GM06990 (cell line): ENCODE data around the gene HMCN1.

Source experiments
- DNase-seq: peaks from one replicate; pipeline ENCODE4 v3.0.0-alpha.2; 2011; ENCODE audit not compliant: insufficient read length; ENCODE audit errors: extremely low read depth
- H3K27me3 ChIP-seq: replicated peaks from 2 replicates; pipeline ENCODE4 v1.6.0; 2011; ENCODE audit warnings: low read length; ENCODE audit not compliant: control insufficient read depth, insufficient read depth
- H3K36me3 ChIP-seq: 2 replicates; pipeline ENCODE4 v1.5.1; 2011; ENCODE audit warnings: low read length; ENCODE audit not compliant: control insufficient read depth, insufficient read depth
- H3K4me3 ChIP-seq: replicated peaks from 2 replicates; pipeline ENCODE4 v1.5.1; 2011; ENCODE audit warnings: low read depth, mild to moderate bottlenecking, control low read depth, low read length
- CTCF ChIP-seq: IDR thresholded peaks from 2 replicates; pipeline ENCODE4 v1.5.1; 2011; ENCODE audit warnings: low read length, control low read depth, mild to moderate bottlenecking, inconsistent platforms; ENCODE audit not compliant: insufficient read depth, poor library complexity, severe bottlenecking

HMCN1 gene

GRCh38 chr1:186014370-186015037 is 280.3 kb downstream of the HMCN1 start:
- no peak for DNase-seq
- no peaks in the 10 kb centered on the region for H3K27me3 ChIP-seq
- no peaks in the 10 kb centered on the region for H3K36me3 ChIP-seq
- TF ChIP-seq CTCF: no peak
- no peak overlapping the region for H3K4me3 ChIP-seq

DNA sequence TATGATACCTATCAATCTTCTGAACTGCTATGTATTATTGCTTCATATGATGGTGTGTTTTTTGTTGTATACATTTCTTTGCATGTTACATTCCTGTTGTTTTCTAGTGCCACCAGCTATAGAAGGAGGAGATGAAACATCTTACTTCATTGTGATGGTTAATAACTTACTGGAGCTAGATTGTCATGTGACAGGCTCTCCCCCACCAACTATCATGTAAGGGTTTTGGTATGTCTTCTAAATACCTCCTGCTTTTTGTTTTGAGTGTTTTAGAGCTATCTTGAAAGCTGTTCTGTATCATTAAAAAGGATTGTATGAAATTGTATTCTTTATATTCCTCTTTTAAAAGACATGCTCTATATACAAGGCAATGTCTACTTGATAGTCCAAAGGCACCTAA is 282.7 kb downstream of the HMCN1 start:
- Histone ChIP-seq H3K27me3 (no peaks in the 10 kb centered on the region), H3K36me3 (no peaks in the 10 kb centered on the region), H3K4me3 (no peak overlapping the region)
- no peak for TF ChIP-seq CTCF
- DNase-seq: no peak

DNA sequence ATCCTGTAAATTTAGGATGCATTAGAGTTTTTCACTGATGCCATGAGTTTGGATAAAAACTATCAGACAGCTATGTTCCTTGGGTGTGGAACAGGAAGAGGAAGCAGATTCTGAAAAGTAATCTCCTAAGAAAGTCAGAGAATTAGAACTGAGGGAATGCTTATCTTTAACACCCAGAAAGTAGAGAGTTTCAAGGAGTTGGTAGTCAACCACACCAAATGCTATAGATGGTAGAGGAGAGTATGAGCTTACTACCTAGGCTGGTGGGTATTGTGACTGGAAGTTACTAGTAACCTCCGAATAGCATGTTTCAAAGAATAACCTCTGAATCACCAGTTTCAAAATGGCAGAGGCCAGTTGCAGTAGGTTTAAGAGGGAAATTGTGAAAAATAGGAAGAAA is 288.0 kb downstream of the HMCN1 start:
- H3K36me3 ChIP-seq: no peaks in the 10 kb centered on the region
- no peaks in the 10 kb centered on the region for H3K27me3 ChIP-seq
- TF ChIP-seq CTCF: no peak
- H3K4me3 ChIP-seq: no peak overlapping the region
- DNase-seq: no peak

DNA sequence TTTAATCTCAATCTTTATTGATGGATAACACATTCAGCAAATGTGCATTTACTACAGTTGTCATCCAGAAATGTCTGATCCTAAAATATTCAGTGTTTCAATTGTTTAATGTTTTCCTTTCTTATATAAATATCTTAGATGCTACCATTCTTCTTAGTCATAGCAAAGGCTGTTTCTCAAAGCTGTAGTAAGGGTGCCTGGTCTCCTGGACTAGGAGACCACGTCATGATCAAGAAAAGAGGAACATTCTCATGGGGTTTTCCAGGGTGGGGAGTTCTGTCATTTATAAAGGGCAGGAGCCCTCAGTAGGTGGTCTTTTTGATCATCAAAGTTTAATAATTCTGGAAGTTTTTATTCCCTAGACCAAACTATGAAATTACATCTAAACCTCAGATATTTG is 292.8 kb downstream of the HMCN1 start:
- Histone ChIP-seq H3K4me3 (no peak overlapping the region), H3K36me3 (no peaks in the 10 kb centered on the region), H3K27me3 (no peaks in the 10 kb centered on the region)
- no peak for TF ChIP-seq CTCF
- no peak for DNase-seq

- Histone ChIP-seq H3K36me3 (no peaks in the 10 kb centered on the region), H3K4me3 (no peak overlapping the region), H3K27me3 (no peaks in the 10 kb centered on the region)
- DNase-seq: no peak
- TF ChIP-seq CTCF: no peak
Observed at GRCh38 chr1:186027621-186028020, 293.4 kb downstream of the HMCN1 start.

GRCh38 chr1:186030453-186030852 is 296.3 kb downstream of the HMCN1 start:
- H3K27me3 ChIP-seq: no peaks in the 10 kb centered on the region
- no peak for DNase-seq
- no peaks in the 10 kb centered on the region for H3K36me3 ChIP-seq
- TF ChIP-seq CTCF: no peak
- no peak overlapping the region for H3K4me3 ChIP-seq
